Measurements from ENCODE around the gene CERS1.

GRCh38 chr19:18865973-18866799 lies 29.8 kb downstream of the CERS1 start:
- TF ChIP-seq CTCF (IDR thresholded peaks at IDR 0.05) (peak in 2 of 3 experiments; percentile 92 to 97), EP300 (IDR thresholded peaks at IDR 0.05) (no peak)

Measured in esophagus muscularis mucosa (tissue), 3 donors.